Fibroblast of lung (primary cell): ENCODE results near the gene CALCB.
"Not testable (repeated sequence)": the region's sequence is repeated elsewhere in the genome, so short reads cannot be mapped to it uniquely, and the experiment has no call there.

Source experiments
- EZH2 ChIP-seq: IDR thresholded peaks from 2 replicates; pipeline ENCODE4 v1.5.1; 2012; ENCODE audit warnings: low read length, control low read depth, mild to moderate bottlenecking; ENCODE audit errors: missing control alignments
- TF ChIP-seq, protein P1 (sequence below), 2 donors: IDR thresholded peaks in 1 of 2; conservative IDR thresholded peaks in 1 of 2; 1 replicate in 1 of 2; 2 replicates in 1 of 2; pipeline ENCODE4 v1.5.1; 2011 to 2012; ENCODE audit warnings: low read length in 2 of 2, control low read depth in 1 of 2, inconsistent platforms in 1 of 2, low read depth in 1 of 2, mild to moderate bottlenecking in 1 of 2

DNA sequence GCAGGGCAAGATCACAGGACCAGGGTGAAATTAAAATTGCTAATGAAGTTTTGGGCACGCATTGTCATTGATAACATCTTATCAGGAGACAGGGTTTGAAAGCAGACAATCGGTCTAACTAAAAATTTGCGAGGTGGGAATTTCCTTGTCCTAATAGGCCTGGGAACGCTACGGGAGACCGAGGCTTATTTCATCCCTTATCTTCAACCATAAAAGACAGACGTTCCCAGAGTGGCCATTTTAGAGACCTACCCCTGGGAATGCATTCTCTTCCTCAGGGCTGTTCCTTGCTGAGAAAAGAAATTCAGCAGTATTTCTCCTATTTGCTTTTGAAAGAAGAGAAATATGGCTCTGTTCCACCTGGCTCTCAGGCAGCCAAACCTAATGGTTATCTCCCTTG is 3.6 kb upstream of the CALCB start:
- TF ChIP-seq, protein P1, sequence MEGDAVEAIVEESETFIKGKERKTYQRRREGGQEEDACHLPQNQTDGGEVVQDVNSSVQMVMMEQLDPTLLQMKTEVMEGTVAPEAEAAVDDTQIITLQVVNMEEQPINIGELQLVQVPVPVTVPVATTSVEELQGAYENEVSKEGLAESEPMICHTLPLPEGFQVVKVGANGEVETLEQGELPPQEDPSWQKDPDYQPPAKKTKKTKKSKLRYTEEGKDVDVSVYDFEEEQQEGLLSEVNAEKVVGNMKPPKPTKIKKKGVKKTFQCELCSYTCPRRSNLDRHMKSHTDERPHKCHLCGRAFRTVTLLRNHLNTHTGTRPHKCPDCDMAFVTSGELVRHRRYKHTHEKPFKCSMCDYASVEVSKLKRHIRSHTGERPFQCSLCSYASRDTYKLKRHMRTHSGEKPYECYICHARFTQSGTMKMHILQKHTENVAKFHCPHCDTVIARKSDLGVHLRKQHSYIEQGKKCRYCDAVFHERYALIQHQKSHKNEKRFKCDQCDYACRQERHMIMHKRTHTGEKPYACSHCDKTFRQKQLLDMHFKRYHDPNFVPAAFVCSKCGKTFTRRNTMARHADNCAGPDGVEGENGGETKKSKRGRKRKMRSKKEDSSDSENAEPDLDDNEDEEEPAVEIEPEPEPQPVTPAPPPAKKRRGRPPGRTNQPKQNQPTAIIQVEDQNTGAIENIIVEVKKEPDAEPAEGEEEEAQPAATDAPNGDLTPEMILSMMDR (conservative IDR thresholded peaks at IDR 0.05 in 1 of 2, IDR thresholded peaks at IDR 0.05 in 1 of 2; ENCODE audit: low read depth in 1 of 2, low read length in 2 of 2) = not testable (repeated sequence)
- not testable (repeated sequence) for TF ChIP-seq EZH2
